Karpas-422 (cell line): ENCODE data around the gene STK24. TPM values are rescaled to one million over a fixed set of nuclear protein-coding genes. Genes with fewer than 3 reads are reported as not detected.

Source experiments
- DNase-seq: peaks from one replicate; pipeline ENCODE4 v3.0.0-alpha.2; 2015
- H2AFZ ChIP-seq: fragments of 200-600 bp; sonication (generic); 2 replicates; pipeline ENCODE4 v1.6.1; 2014; ENCODE audit warnings: antibody characterized with exemption, low read length, mixed read lengths
- H3K27ac ChIP-seq: fragments of 200-600 bp; sonication (generic); 2 replicates; pipeline ENCODE4 v1.5.1; 2014; ENCODE audit warnings: mild to moderate bottlenecking, low read length, moderate library complexity
- H3K27me3 ChIP-seq: fragments of 200-600 bp; sonication (generic); 2 replicates; pipeline ENCODE4 v1.6.1; 2014; ENCODE audit warnings: low read length, mixed read lengths
- H3K36me3 ChIP-seq: fragments of 200-600 bp; sonication (generic); 2 replicates; pipeline ENCODE4 v1.6.1; 2014; ENCODE audit warnings: low read length, mixed read lengths; ENCODE audit not compliant: insufficient read depth
- H3K4me1 ChIP-seq: fragments of 200-600 bp; sonication (generic); 2 replicates; pipeline ENCODE4 v1.6.1; 2014; ENCODE audit warnings: mild to moderate bottlenecking, low read length, mixed read lengths
- H3K4me2 ChIP-seq: fragments of 200-600 bp; sonication (generic); 2 replicates; pipeline ENCODE4 v1.6.1; 2014; ENCODE audit warnings: low read length, low read depth, mild to moderate bottlenecking; ENCODE audit not compliant: poor library complexity, severe bottlenecking
- H3K4me3 ChIP-seq: fragments of 200-600 bp; sonication (generic); 2 replicates; pipeline ENCODE4 v1.5.1; 2014; ENCODE audit warnings: mild to moderate bottlenecking, antibody characterized with exemption, low read length, mixed read lengths
- H3K79me2 ChIP-seq: fragments of 200-600 bp; sonication (generic); 2 replicates; pipeline ENCODE4 v1.6.1; 2014; ENCODE audit warnings: mild to moderate bottlenecking, low read length, mixed read lengths
- H3K9ac ChIP-seq: fragments of 200-600 bp; sonication (generic); 2 replicates; pipeline ENCODE4 v1.6.0; 2014; ENCODE audit warnings: low read length
- H3K9me2 ChIP-seq: fragments of 200-600 bp; sonication (generic), shearing (Covaris generic); replicated peaks from 2 replicates; pipeline ENCODE4 v1.6.0; 2014; ENCODE audit warnings: mild to moderate bottlenecking, low read length, moderate library complexity; ENCODE audit not compliant: insufficient read depth
- H3K9me3 ChIP-seq: fragments of 300-700, 200-600 bp; sonication (generic); 2 replicates; pipeline ENCODE4 v1.6.1; 2014; ENCODE audit warnings: low read length, mixed read lengths
- H4K20me1 ChIP-seq: fragments of 200-600 bp; sonication (generic); 2 replicates; pipeline ENCODE4 v1.6.1; 2014; ENCODE audit warnings: mild to moderate bottlenecking, antibody characterized with exemption, low read length, low read depth; ENCODE audit not compliant: insufficient read depth
- total RNA-seq: library from RNA; depleted of rRNA; stranded (reverse); fragments of >200 nt; shearing (Covaris generic); gene quantifications from 2 replicates; pipeline ENCODE4 v1.2.3, GENCODE V29; 2014; ENCODE audit warnings: low replicate concordance

The STK24 gene
- total RNA-seq, 1 experiment from 2014 or later = 107 TPM

DNA sequence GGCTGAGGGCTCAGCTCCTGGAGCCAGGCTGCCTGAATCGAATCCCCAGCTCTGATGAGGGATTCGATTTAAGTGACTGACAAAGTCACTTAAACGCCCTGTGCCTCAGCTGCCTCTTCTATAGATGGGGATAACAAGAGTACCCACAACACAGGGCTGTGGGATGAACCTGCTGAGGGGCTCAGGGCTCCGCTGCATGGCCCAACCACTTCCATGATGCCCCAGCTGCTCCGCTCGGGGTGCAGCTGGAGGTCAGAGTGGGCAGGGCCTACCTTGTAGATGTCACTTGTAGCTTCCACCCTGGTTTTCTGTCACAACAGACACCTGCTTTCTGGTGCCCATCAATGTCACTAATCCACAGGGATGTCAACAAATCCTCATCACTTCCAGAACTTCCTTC, 39.2 kb downstream of the STK24 start:
- peaks cover 98% of the 10 kb centered on the region for H3K79me2 ChIP-seq
- no peaks in the 10 kb centered on the region for H3K9me3 ChIP-seq
- H4K20me1 ChIP-seq = peaks cover 63% of the 10 kb centered on the region
- H3K9me2 ChIP-seq = no peaks in the 10 kb centered on the region
- DNase-seq = no peak
- no peak overlapping the region for H3K4me2 ChIP-seq
- no peak overlapping the region for H2AFZ ChIP-seq
- H3K27ac ChIP-seq = no peak overlapping the region
- no peaks in the 10 kb centered on the region for H3K36me3 ChIP-seq
- H3K9ac ChIP-seq = no peak overlapping the region
- no peaks in the 10 kb centered on the region for H3K27me3 ChIP-seq
- H3K4me3 ChIP-seq = no peak overlapping the region
- H3K4me1 ChIP-seq = peaks cover 14% of the 10 kb centered on the region

DNA sequence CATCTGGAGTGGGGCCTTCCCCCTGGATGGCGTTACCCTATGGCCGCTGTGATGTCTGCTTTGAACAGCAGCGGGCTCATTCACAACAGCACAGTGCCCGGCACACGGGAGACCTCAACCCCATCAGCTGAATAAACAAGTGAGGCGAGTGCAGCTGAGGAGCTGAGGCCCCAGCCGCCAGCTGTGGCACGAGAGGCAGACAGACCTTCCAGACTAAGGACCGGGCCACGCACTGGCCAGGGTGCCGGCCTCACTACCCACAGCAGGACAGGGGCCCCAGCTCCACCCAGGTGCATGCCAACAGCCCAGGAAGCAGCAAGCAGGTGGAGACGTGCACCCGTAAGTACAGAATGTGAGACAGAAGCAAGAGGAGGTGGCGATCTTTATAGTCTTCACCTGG, 39.6 kb downstream of the STK24 start:
- no peak overlapping the region for H2AFZ ChIP-seq
- no peaks in the 10 kb centered on the region for H3K27me3 ChIP-seq
- no peak for DNase-seq
- H3K79me2 ChIP-seq = peaks cover 98% of the 10 kb centered on the region
- no peaks in the 10 kb centered on the region for H3K36me3 ChIP-seq
- H3K9me3 ChIP-seq = no peaks in the 10 kb centered on the region
- H3K9ac ChIP-seq = no peak overlapping the region
- H3K9me2 ChIP-seq = no peaks in the 10 kb centered on the region
- H4K20me1 ChIP-seq = peaks cover 65% of the 10 kb centered on the region
- H3K4me2 ChIP-seq = no peak overlapping the region
- H3K27ac ChIP-seq = no peak overlapping the region
- no peak overlapping the region for H3K4me3 ChIP-seq
- H3K4me1 ChIP-seq = peaks cover 10% of the 10 kb centered on the region

DNA sequence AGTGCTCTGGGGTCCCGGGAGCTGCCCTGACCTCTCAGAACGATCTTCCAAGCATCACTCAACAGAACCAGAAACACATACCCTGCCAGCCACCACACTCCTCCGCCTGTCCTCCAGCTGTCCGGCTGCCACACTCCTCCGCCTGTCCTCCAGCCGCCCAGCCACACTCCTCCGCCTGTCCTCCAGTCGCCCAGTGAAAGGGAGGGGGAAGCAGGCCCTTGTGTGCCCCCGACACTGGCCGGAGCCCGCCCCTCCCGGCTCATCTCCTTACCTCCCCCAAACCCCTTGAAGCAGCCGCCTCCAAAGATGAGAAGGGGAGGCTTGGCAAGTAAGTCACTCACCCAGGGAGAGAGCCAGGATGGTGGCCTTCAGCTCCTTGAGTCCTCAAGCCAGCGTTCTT, 40.2 kb downstream of the STK24 start:
- Histone ChIP-seq H4K20me1 (peaks cover 67% of the 10 kb centered on the region), H3K4me3 (no peak overlapping the region), H3K27ac (no peak overlapping the region), H3K9me3 (no peaks in the 10 kb centered on the region), H3K27me3 (no peaks in the 10 kb centered on the region), H3K9ac (no peak overlapping the region), H2AFZ (no peak overlapping the region), H3K79me2 (peaks cover 98% of the 10 kb centered on the region), H3K4me1 (peaks cover 4% of the 10 kb centered on the region), H3K4me2 (no peak overlapping the region), H3K36me3 (no peaks in the 10 kb centered on the region), H3K9me2 (no peaks in the 10 kb centered on the region)
- no peak for DNase-seq

DNA sequence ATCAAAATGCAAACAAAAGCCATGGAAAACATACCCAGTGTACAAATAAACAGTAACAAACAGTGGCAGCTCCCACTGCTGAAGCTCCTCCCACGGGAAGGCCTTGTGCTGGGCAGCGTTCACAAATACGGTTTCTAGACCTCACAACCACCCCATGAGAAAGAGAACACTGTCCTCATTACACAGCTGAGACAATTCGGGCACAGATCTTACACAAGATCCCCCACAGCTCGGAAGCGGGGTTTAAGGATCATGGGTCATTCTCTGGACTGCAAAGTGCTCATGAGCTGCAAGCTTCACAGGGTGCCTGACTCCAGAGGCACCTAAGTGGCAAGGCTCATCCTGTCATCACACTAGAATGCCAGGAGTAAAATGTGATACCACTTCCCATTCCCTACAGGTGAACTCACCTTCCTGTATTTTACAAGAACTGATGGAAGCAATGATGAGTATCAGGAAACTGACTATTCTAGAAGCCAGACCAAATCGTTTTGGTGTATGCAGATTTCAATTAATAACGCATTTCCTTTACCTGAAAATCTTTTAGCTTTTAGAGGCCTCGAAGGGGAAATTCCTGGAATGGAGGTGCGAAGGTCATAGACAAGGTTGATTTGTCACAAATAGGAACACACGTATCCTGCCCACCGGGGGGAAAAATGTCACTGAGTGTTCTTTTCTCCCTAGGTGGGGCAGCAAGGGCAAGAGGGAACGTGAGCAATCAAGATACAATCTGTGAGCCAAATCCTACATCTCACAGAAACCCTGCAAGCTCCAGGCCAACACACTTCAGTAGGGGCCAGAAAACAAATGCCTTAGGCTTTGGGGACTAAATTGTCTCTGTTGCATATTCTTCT, 41.2 kb downstream of the STK24 start:
- H4K20me1 ChIP-seq = peaks cover 77% of the 10 kb centered on the region
- H3K4me1 ChIP-seq = no peaks in the 10 kb centered on the region
- H3K4me2 ChIP-seq = no peak overlapping the region

DNA sequence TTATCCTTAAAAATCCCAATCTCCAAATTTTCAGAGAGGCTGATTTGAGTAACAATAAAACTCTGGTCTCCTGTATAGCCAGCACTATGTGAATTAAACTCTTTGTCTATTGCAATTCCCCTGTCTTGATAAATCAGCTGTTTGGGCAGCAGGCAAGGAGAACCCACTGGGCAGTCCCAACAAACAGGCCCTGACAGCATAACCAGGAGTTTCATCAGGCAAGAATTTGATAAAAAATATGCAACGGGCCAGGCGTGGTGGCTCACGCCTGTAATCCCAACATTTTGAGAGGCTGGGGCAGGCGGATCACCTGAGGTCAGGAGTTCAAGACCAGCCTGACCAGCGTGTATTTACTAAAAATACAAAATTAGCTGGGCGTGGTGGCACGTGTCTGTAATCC, 42.1 kb downstream of the STK24 start:
- no peak overlapping the region for H3K9ac ChIP-seq
- no peak overlapping the region for H3K4me3 ChIP-seq
- H3K4me1 ChIP-seq = no peaks in the 10 kb centered on the region
- H3K27me3 ChIP-seq = no peaks in the 10 kb centered on the region
- H3K9me2 ChIP-seq = no peaks in the 10 kb centered on the region
- no peak overlapping the region for H3K4me2 ChIP-seq
- peaks cover 84% of the 10 kb centered on the region for H4K20me1 ChIP-seq
- no peak overlapping the region for H3K27ac ChIP-seq
- no peak for DNase-seq
- no peaks in the 10 kb centered on the region for H3K9me3 ChIP-seq
- H3K79me2 ChIP-seq = peaks cover 98% of the 10 kb centered on the region
- no peaks in the 10 kb centered on the region for H3K36me3 ChIP-seq
- no peak overlapping the region for H2AFZ ChIP-seq

More for the DNA sequence above, 41.2 kb downstream of the STK24 start:
- H3K79me2 ChIP-seq = peaks cover 98% of the 10 kb centered on the region
- H3K9me2 ChIP-seq = no peaks in the 10 kb centered on the region
- no peaks in the 10 kb centered on the region for H3K36me3 ChIP-seq
- H3K4me3 ChIP-seq = no peak overlapping the region
- H3K27me3 ChIP-seq = no peaks in the 10 kb centered on the region
- H3K9me3 ChIP-seq = no peaks in the 10 kb centered on the region
- no peak for DNase-seq
- no peak overlapping the region for H3K27ac ChIP-seq
- no peak overlapping the region for H3K9ac ChIP-seq
- no peak overlapping the region for H2AFZ ChIP-seq

DNA sequence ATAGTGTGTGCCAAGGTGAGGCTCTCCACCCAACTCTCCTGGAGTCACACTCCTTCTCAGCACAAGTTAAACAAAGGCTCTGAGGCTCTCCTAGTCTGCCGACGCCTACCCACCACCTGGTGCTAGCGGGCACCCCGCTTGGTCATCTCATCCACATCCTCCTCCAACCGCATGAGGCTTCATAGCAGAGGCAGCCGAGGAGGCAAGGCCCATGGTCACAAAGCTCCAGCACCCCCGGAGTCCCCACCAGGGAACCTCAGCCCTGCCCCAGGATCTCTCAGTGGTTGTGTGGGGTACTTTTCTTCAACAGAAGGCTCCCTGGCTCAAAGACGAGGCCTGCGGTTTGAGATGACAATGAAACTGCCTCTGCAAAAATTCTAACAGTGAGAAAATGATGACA, 43.0 kb downstream of the STK24 start:
- Histone ChIP-seq H4K20me1 (peaks cover 81% of the 10 kb centered on the region), H3K4me1 (no peaks in the 10 kb centered on the region)

DNA sequence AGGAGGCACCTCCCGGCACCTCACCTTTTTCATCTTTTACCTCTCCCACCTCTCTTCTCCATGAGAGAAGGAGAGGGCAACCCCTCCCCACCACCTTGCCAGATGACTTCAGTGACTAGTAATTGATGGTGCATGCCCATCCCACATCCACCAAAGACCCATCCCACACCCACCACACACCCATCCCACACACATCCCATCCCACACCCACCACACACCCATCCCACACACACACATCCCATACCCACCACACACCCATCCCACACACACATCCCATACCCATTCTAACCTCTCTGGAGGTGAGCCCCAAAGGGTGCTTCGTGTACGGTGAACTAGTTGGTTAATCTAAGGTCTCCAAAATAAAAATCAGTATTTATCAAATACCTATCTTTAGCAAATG, 44.7 kb downstream of the STK24 start:
- no peak overlapping the region for H3K27ac ChIP-seq
- no peaks in the 10 kb centered on the region for H3K9me2 ChIP-seq
- H3K9me3 ChIP-seq = no peaks in the 10 kb centered on the region
- peaks cover 98% of the 10 kb centered on the region for H3K79me2 ChIP-seq
- no peak overlapping the region for H3K9ac ChIP-seq
- H3K4me1 ChIP-seq = no peaks in the 10 kb centered on the region
- no peaks in the 10 kb centered on the region for H3K36me3 ChIP-seq
- no peak overlapping the region for H3K4me3 ChIP-seq
- H2AFZ ChIP-seq = no peak overlapping the region
- H3K27me3 ChIP-seq = no peaks in the 10 kb centered on the region
- H3K4me2 ChIP-seq = no peak overlapping the region
- no peak for DNase-seq
- peaks cover 83% of the 10 kb centered on the region for H4K20me1 ChIP-seq

More for the DNA sequence above, 43.0 kb downstream of the STK24 start:
- no peak overlapping the region for H2AFZ ChIP-seq
- H3K9me2 ChIP-seq = no peaks in the 10 kb centered on the region
- DNase-seq = no peak
- H3K79me2 ChIP-seq = peaks cover 98% of the 10 kb centered on the region
- H3K27me3 ChIP-seq = no peaks in the 10 kb centered on the region
- H3K9ac ChIP-seq = no peak overlapping the region
- no peak overlapping the region for H3K4me2 ChIP-seq
- H3K36me3 ChIP-seq = no peaks in the 10 kb centered on the region
- H3K27ac ChIP-seq = no peak overlapping the region
- H3K9me3 ChIP-seq = no peaks in the 10 kb centered on the region
- H3K4me3 ChIP-seq = no peak overlapping the region

DNA sequence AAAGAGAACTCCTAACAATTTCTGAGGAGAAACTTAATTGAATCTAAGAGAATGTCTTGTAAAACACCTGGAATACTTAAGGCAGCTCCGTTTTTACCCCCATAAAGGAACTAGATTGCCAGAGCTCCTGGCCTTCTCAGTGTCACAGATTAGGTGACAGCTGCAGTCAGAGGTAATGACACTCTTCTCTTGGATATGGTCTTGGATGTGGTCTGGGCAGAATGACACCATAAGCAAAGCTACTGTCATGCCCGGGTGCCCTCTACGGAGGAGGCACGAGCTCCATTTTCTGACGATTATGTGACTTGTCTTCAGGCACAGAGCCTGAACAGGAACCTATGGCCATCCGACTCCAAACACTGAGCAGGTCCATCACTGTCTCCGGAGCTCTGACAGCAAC, 46.7 kb downstream of the STK24 start:
- Histone ChIP-seq H2AFZ (no peak overlapping the region), H3K9me3 (no peaks in the 10 kb centered on the region), H3K4me3 (no peak overlapping the region), H3K27ac (no peak overlapping the region), H3K9me2 (no peaks in the 10 kb centered on the region), H3K9ac (no peak overlapping the region), H3K36me3 (no peaks in the 10 kb centered on the region), H3K4me2 (no peak overlapping the region), H3K79me2 (peaks cover 98% of the 10 kb centered on the region), H3K27me3 (no peaks in the 10 kb centered on the region), H3K4me1 (peaks cover 14% of the 10 kb centered on the region), H4K20me1 (peaks cover 68% of the 10 kb centered on the region)
- no peak for DNase-seq
